Coronary artery (tissue), 2 donors: ENCODE data around the gene TRHDE.

Experiments
- DNase-seq: peaks from one replicate; pipeline ENCODE4 v3.0.0-alpha.2; 2017; ENCODE audit warnings: low spot score
- H3K27ac ChIP-seq, 2 donors: fragments of 200-600 bp; sonication (generic); one replicate each; pipeline ENCODE4 v1.5.1; 2016 to 2019
- H3K4me3 ChIP-seq: fragments of 200-600 bp; sonication (generic); 2 replicates; pipeline ENCODE4 v1.5.1; 2016; ENCODE audit warnings: mild to moderate bottlenecking, moderate library complexity
- CTCF ChIP-seq: fragments of 200-600 bp; sonication (generic); IDR thresholded peaks from one replicate; pipeline ENCODE4 v1.5.1; 2019; ENCODE audit warnings: antibody characterized with exemption

The TRHDE gene

DNA sequence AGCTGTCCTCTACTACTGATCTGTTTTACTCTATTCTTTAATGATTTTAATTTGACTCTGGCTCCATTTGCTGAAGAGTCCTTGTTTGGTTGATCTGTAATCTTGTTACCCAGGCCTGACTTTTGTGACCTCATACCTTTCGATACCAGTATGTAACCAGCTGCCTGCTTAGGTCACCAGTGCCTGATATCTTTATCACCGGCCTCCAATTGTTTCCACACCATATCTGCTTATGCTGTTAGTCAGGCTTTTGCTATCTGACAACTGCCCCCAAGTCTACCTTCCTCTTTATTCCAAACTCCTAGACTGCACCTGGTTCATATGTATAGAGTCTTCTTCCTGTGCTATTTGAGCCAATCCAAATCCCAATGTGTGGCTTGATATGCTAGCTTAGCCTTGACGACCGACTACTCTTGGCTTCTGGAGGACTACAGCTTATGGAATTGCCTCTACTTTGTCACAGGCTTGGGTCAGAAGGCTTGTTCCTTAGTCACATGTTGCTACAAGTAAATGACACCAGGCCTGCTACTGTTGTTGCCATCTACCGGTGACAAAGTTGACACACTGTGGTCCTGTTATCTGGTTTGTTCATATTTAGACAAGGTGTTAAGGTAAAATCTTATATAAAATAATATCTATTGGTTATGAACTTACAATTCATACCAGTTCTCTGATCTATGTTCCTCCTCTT lies 193.9 kb downstream of the TRHDE start:
- no peak for TF ChIP-seq CTCF
- H3K27ac ChIP-seq, result no peak overlapping the region
- H3K4me3 ChIP-seq, result no peak overlapping the region
- no peak for DNase-seq

DNA sequence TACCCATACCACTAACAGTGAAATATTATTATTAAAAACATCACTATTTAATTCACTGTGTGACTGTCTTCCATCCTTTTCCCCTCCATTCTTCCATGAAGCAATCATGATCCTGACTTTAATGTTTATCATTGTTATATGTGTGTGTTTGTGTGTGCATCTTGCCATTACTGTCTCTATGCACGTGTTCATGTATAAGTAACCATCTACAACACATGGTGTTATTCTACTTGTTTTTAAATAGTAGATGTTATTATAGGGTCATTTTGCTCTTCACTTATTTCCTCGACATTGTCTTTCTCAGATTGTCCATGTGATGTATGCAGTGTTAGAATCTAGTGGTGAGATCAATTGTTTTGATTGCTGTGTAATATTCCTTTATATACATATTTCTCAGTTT lies 195.8 kb downstream of the TRHDE start:
- no peak for DNase-seq
- no peak overlapping the region for H3K4me3 ChIP-seq
- H3K27ac ChIP-seq, result no peak overlapping the region
- TF ChIP-seq CTCF, result no peak

GRCh38 chr12:72468505-72468904 lies 196.3 kb downstream of the TRHDE start:
- no peak overlapping the region for H3K27ac ChIP-seq
- DNase-seq, result no peak
- no peak for TF ChIP-seq CTCF
- no peak overlapping the region for H3K4me3 ChIP-seq

- no peak for DNase-seq
These were observed 199.6 kb downstream of the TRHDE start for GRCh38 chr12:72471806-72472205.

GRCh38 chr12:72472350-72472749 lies 200.2 kb downstream of the TRHDE start:
- no peak overlapping the region for H3K27ac ChIP-seq
- TF ChIP-seq CTCF, result no peak
- H3K4me3 ChIP-seq, result no peak overlapping the region
- DNase-seq, result no peak

More at GRCh38 chr12:72471806-72472205, 199.6 kb downstream of the TRHDE start:
- no peak overlapping the region for H3K4me3 ChIP-seq
- no peak overlapping the region for H3K27ac ChIP-seq
- no peak for TF ChIP-seq CTCF

DNA sequence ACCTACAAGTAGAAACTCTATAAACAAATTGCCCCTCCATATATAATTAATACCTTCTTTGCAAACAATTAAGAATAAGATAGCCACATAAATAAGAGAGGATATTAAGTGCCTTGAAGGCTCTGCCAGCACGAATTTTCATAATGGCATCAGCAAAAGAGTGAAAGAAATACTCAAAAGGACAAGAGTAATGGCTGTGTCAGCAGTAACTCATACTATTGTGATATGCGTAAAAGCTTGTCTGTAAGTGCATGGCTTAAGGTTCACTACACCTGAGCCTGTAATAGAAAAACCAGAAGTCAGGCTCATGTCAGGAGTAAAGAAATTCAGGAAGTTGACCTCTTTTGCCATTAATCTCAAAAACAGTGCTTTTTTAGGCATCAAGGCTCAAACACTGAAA lies 204.1 kb downstream of the TRHDE start:
- Histone ChIP-seq H3K27ac (no peak overlapping the region), H3K4me3 (no peak overlapping the region)
- no peak for TF ChIP-seq CTCF
- no peak for DNase-seq

DNA sequence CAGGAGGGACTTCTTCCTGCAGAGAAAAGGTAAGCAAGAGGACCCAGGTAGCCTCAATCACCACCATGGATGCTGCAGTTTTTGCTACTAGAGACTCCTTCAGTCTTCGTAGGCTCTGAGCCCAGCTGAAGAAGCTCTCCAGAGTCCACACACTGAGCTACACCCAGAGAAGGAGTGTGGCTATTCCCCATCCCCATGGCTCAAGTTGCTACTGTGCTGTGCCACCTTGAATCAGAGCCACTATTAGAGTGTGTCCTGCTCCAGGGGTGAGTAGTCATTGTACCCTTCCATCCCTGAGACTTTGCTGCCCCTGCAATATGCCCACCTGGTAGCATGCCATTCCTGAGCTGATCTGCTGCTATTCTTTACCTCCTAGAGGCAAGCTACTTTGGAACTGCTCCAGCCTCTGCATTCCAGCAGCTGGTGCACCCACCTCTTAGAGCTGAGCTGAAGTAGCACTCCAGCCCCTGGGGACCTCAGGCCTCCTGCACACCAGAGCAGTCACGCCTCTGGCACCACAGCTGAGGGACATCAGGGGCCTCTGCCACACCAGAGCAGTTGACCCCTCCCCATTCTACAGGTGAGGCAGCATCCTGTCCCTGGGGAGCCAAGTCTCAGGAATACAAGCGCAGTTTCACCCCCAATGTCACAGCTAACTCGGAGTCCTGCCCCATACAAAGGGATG lies 213.0 kb downstream of the TRHDE start:
- no peak for DNase-seq
- Histone ChIP-seq H3K4me3 (no peak overlapping the region), H3K27ac (no peak overlapping the region)
- TF ChIP-seq CTCF, result no peak
